NCI-H2196 (cell line): Measurements from ENCODE around the gene DNAJC3.

Experiments
- DNase-seq: peaks from one replicate; lab custom pipeline; 2025; ENCODE audit not compliant: unreplicated experiment; lab: John Stamatoyannopoulos, UW

Gene DNAJC3

DNA sequence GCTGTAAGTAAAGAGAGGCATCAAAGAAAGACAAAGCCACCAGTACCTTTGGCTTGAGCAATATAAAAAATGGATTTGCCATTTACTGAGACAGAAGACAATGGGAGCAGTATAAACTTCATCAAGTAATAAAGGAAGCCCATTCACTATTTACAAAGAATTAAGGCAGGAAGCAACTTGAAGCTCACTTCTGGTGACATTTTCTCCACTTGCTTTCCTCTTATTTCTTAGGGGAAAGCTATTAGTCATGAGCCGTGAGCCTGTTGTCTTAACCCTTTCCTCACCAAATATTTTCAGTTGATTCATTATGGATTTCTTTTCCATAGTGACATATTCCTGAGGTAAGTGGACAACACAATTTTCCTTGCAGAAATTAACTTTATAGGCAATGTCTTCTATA is 156.8 kb downstream of the DNAJC3 start:
- no peak for DNase-seq

DNA sequence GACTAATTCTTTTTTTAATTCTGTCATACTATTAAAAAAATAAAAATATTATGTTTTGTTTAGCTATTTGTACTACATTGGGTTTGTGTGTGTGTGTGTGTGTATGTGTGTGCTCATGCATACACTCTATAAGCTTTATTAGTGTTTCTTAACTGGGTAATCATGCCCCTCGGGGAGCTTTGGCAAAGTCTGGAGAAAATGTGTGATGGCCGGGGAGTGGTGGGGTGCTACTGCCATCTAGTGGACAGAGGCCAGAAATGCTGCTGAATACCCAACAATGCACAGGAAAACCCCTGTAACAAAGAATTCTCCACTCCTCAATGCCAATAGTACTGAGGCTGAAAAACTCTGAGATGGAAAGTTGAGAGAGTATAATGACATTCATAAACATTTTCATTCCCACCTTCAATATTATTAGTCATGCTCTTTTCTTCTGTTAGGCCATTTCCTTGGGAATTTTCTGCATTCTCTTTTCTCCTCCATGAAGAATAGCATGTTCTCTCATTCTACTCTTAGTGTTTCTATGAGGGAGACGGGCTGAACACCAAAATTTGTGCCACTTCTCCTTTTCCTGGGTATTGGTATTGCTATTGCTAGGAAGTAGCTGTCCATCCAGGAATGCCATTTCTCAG is 157.3 kb downstream of the DNAJC3 start:
- peak; percentile 47 for DNase-seq

DNA sequence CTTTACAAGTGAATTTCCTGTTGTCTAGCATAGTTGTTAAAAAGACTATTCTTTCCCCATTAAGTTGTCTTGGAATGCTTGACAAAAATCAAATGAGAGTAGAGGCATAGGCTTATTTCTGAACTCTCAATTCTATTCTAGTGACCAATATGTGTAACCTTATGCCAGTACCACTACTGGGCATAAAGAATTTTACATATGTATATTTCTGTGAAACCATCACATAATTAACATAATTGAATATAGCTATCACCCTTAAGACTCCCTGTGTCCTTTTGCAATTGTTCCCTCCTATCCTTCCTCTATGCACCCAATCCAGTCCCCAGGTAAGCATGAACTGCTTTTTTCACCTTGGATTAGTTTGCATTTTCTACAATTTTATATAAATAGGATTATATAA is 165.0 kb downstream of the DNAJC3 start:
- DNase-seq: no peak

GRCh38 chr13:95842898-95843297 is 166.0 kb downstream of the DNAJC3 start:
- no peak for DNase-seq
